Smooth muscle cell (in vitro differentiated cells): ENCODE data around the gene INVS. TPM values are rescaled to one million over a fixed set of nuclear protein-coding genes. Genes with fewer than 3 reads are reported as not detected.
"Not testable (repeated sequence)": the region's sequence is repeated elsewhere in the genome, so short reads cannot be mapped to it uniquely, and the experiment has no call there.

ENCODE experiments used
- DNase-seq: peaks from one replicate; lab custom pipeline; 2025; ENCODE audit not compliant: unreplicated experiment; lab: John Stamatoyannopoulos, UW
- H2AFZ ChIP-seq: fragments of 200-600 bp; sonication (generic); 2 replicates; pipeline ENCODE4 v1.6.0; 2016; ENCODE audit warnings: antibody characterized with exemption, low read depth, mild to moderate bottlenecking
- H3F3A ChIP-seq: fragments of 200-600 bp; sonication (generic); 2 replicates; pipeline ENCODE4 v1.6.0; 2017; ENCODE audit warnings: antibody characterized with exemption, low read depth
- H3K27ac ChIP-seq: fragments of 200-600 bp; sonication (generic); 2 replicates; pipeline ENCODE4 v1.5.1; 2016; ENCODE audit warnings: low read depth, mild to moderate bottlenecking
- H3K27me3 ChIP-seq: fragments of 200-600 bp; sonication (generic); 2 replicates; pipeline ENCODE4 v1.6.1; 2016; ENCODE audit warnings: low read depth, mild to moderate bottlenecking
- H3K36me3 ChIP-seq: fragments of 200-600 bp; sonication (generic); 2 replicates; pipeline ENCODE4 v1.5.1; 2016; ENCODE audit warnings: low read depth
- H3K4me1 ChIP-seq: fragments of 200-600 bp; sonication (generic); 2 replicates; pipeline ENCODE4 v1.5.1; 2016; ENCODE audit warnings: low read depth
- H3K4me2 ChIP-seq: fragments of 200-600 bp; sonication (generic); 2 replicates; pipeline ENCODE4 v1.6.0; 2016; ENCODE audit warnings: mild to moderate bottlenecking
- H3K4me3 ChIP-seq: fragments of 200-600 bp; sonication (generic); 2 replicates; pipeline ENCODE4 v1.5.1; 2016; ENCODE audit warnings: mild to moderate bottlenecking
- H3K79me2 ChIP-seq: fragments of 200-600 bp; sonication (generic); 2 replicates; pipeline ENCODE4 v1.6.0; 2016; ENCODE audit warnings: low read depth, mild to moderate bottlenecking
- H3K9ac ChIP-seq: fragments of 200-600 bp; sonication (generic); 2 replicates; pipeline ENCODE4 v1.6.0; 2016; ENCODE audit warnings: low read depth
- H3K9me3 ChIP-seq: fragments of 200-600 bp; sonication (generic); replicated peaks from 2 replicates; pipeline ENCODE4 v1.5.1; 2016; ENCODE audit warnings: low read depth
- H4K20me1 ChIP-seq: fragments of 200-600 bp; sonication (generic); 2 replicates; pipeline ENCODE4 v1.6.0; 2016; ENCODE audit warnings: low read depth
- CTCF ChIP-seq: fragments of 200-600 bp; sonication (generic); IDR thresholded peaks from 2 replicates; pipeline ENCODE4 v1.5.1; 2017; ENCODE audit warnings: borderline replicate concordance, mild to moderate bottlenecking, antibody characterized with exemption; ENCODE audit not compliant: insufficient read depth, poor library complexity, severe bottlenecking
- WGBS: methylation state at CpG from one replicate; pipeline ENCODE4 v1.1.7; 2016; ENCODE audit warnings: low lambda C conversion rate; 5-methylcytosine and 5-hydroxymethylcytosine counted together
- polyA plus RNA-seq: library from polyadenylated mRNA; unstranded; fragments of >200 nt; fragmentation: Nextera tagmentation; extraction: Ambion mirVana; gene quantifications from 2 replicates; pipeline ENCODE4 v1.2.1, GENCODE V29; 2016
- total RNA-seq: library from RNA; depleted of rRNA; stranded (reverse); fragments of >200 nt; gene quantifications from 2 replicates; pipeline ENCODE4 v1.2.3, GENCODE V29; 2014

Gene INVS
- total and polyA plus RNA-seq, 2 experiments from 2014 or later, result 8.1 to 16.0 TPM

- H3F3A ChIP-seq, result no peaks in the 10 kb centered on the region
- no peaks in the 10 kb centered on the region for H3K9me3 ChIP-seq
- no peak overlapping the region for H2AFZ ChIP-seq
- H3K4me2 ChIP-seq, result no peak overlapping the region
- H3K4me1 ChIP-seq, result no peaks in the 10 kb centered on the region
- WGBS, result 87% methylated on average over 3 of the region's 3 CpGs
- no peak for TF ChIP-seq CTCF
- H3K27ac ChIP-seq, result no peak overlapping the region
- no peaks in the 10 kb centered on the region for H3K27me3 ChIP-seq
- no peak for DNase-seq
- H4K20me1 ChIP-seq, result peaks cover 9% of the 10 kb centered on the region
- H3K4me3 ChIP-seq, result no peak overlapping the region
- H3K9ac ChIP-seq, result no peak overlapping the region
- peaks cover 6% of the 10 kb centered on the region for H3K79me2 ChIP-seq
- H3K36me3 ChIP-seq, result no peaks in the 10 kb centered on the region
These were observed 32.9 kb downstream of the INVS start for GRCh38 chr9:100131875-100132430.

- Histone ChIP-seq H4K20me1 (peaks cover 9% of the 10 kb centered on the region), H3F3A (no peaks in the 10 kb centered on the region), H3K4me2 (no peak overlapping the region), H3K36me3 (no peaks in the 10 kb centered on the region), H3K27me3 (no peaks in the 10 kb centered on the region), H3K4me3 (no peak overlapping the region), H3K9me3 (no peaks in the 10 kb centered on the region), H3K79me2 (peaks cover 6% of the 10 kb centered on the region), H3K9ac (no peak overlapping the region), H2AFZ (no peak overlapping the region), H3K27ac (no peak overlapping the region), H3K4me1 (peaks cover under 1% of the 10 kb centered on the region)
- DNase-seq, result no peak
- 96% methylated on average over 3 of the region's 3 CpGs for WGBS
- TF ChIP-seq CTCF, result no peak
These were observed 35.7 kb downstream of the INVS start for GRCh38 chr9:100134731-100135130.

GRCh38 chr9:100136799-100137198, 37.8 kb downstream of the INVS start:
- not testable (repeated sequence) for H3F3A ChIP-seq, H3K4me3 ChIP-seq, H3K9ac ChIP-seq, H3K79me2 ChIP-seq, H4K20me1 ChIP-seq, H3K9me3 ChIP-seq, H3K4me2 ChIP-seq, DNase-seq, H3K36me3 ChIP-seq, H3K27ac ChIP-seq, H3K27me3 ChIP-seq, H2AFZ ChIP-seq, H3K4me1 ChIP-seq
- 87% methylated on average over 5 of the region's 5 CpGs for WGBS

- peaks cover 15% of the 10 kb centered on the region for H3K4me1 ChIP-seq
- H2AFZ ChIP-seq, H3K36me3 ChIP-seq, H3K27ac ChIP-seq, H3K27me3 ChIP-seq, H3F3A ChIP-seq, H3K4me2 ChIP-seq, DNase-seq, H3K79me2 ChIP-seq, H3K9ac ChIP-seq, H3K9me3 ChIP-seq, H3K4me3 ChIP-seq: not testable (repeated sequence)
- H4K20me1 ChIP-seq, result peaks cover 27% of the 10 kb centered on the region
- WGBS, result 71% methylated on average over 6 of the region's 6 CpGs
These were observed 41.3 kb downstream of the INVS start for GRCh38 chr9:100140303-100140702.

DNA sequence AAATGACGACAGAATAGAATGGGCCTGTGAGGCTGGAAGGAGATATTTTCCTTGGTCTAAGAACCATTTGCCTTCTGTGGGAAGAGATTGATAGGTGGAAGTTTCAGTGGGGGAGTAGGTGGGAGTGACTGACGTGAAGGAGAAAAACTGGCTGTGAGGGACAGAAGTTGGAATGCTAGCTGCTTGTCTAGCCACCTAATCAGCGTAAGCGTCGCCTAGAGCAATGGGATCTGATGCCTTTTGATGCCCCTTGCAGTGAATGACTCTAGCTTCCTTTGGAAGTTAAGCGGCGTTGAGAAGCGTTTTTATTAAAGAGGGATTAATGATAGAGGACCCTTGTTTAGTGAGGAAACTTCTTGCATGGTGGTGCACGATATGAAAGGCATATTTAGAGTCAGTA, 42.8 kb downstream of the INVS start:
- H3K36me3 ChIP-seq, DNase-seq, H3K27ac ChIP-seq, H3K27me3 ChIP-seq, H3K4me2 ChIP-seq, H3F3A ChIP-seq, H3K9ac ChIP-seq, H3K79me2 ChIP-seq, H3K9me3 ChIP-seq, H2AFZ ChIP-seq, H3K4me3 ChIP-seq: not testable (repeated sequence)
- WGBS, result 70% methylated on average over 9 of the region's 9 CpGs
- H3K4me1 ChIP-seq, result peaks cover 16% of the 10 kb centered on the region
- peaks cover 21% of the 10 kb centered on the region for H4K20me1 ChIP-seq

DNA sequence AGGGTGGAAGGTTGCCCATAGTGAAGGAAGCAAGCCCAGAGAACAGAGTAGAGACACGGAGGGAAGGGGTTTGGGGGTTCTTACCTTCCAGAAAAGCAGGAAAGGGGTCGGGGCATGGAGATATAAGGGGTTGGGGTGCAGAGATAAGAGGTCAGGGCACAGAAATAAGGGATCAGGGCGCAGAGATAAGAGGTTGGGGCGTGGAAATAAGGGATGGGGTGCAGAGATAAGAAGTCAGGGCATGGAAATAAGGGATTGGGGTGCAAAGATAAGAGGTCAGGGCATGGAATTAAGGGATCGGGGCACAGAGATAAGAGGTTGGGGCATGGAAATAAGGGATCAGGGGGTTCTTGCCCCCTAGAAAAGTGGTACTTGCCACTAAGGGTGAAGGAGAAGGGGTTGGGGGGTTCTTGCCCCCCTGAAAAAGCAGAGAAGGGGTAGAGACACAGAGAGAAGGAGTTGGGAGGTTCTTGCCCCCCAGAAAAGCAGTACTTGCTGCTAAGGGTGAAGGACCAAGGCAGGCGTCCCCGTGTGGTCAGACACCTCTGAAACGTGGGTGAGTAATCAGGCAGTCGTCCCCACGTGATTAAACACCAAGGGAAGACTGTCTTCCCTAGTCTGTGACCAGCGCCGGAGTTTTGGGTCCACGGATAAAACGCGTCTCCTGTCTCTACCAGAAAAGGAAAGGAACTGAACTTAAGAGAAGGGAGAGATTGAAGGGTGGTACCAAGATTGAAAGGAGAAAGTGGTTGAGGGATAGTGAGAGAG, 46.3 kb downstream of the INVS start:
- H3K27ac ChIP-seq, H3F3A ChIP-seq, DNase-seq, H3K36me3 ChIP-seq, H3K9me3 ChIP-seq, H3K79me2 ChIP-seq, H3K9ac ChIP-seq, H3K27me3 ChIP-seq, H3K4me3 ChIP-seq, H2AFZ ChIP-seq, H3K4me2 ChIP-seq: not testable (repeated sequence)
- H3K4me1 ChIP-seq, result peaks cover 12% of the 10 kb centered on the region
- 37% methylated on average over 15 of the region's 15 CpGs for WGBS
- peaks cover 21% of the 10 kb centered on the region for H4K20me1 ChIP-seq

GRCh38 chr9:100145976-100146375, 46.9 kb downstream of the INVS start:
- H3K36me3 ChIP-seq, H2AFZ ChIP-seq, H3K4me1 ChIP-seq, H3K4me3 ChIP-seq, H3K9me3 ChIP-seq, H3K27me3 ChIP-seq, H3K9ac ChIP-seq, H3F3A ChIP-seq, H3K79me2 ChIP-seq, DNase-seq, H3K4me2 ChIP-seq, H3K27ac ChIP-seq: not testable (repeated sequence)
- peaks cover 21% of the 10 kb centered on the region for H4K20me1 ChIP-seq
- WGBS, result 51% methylated on average over 8 of the region's 8 CpGs
